ENCODE measurements around the gene CACNG7. TPM values are rescaled to one million over a fixed set of nuclear protein-coding genes. Genes with fewer than 3 reads are reported as not detected.

CACNG7 gene
- total and polyA plus RNA-seq, 10 of the 15 experiments (the other 5 are each of a cell fraction or from before 2014, with no cell fraction given): not detected

- ATAC-seq: no peak
- in situ Hi-C loops (cut with MboI): no loop called here
- intact Hi-C loops (cut with micrococcal nuclease; ENCODE audit: unreplicated experiment): no loop called here
- H3K79me2 ChIP-seq (ENCODE audit: control insufficient read depth, insufficient read depth, low read length): no peaks in the 10 kb centered on the region
- H4K20me1 ChIP-seq (ENCODE audit: control insufficient read depth, insufficient read depth): no peaks in the 10 kb centered on the region
- WGBS (ENCODE audit: insufficient coverage, insufficient replicate concordance, low lambda C conversion rate, missing lambda C conversion rate): 31% methylated on average over 4 of the region's 4 CpGs
- FAIRE-seq: no peak
- ChIA-PET RAD21 (ENCODE audit: unreplicated experiment) (no interaction called here), POLR2A (no interaction called here), CTCF (no interaction called here), SMC1A (ENCODE audit: uncharacterized antibody, unreplicated experiment) (no interaction called here)
- no TSS peak for BruUV-seq (replicated peaks)
- H3K4me3 ChIP-seq: no peak overlapping the region
- no peaks in the 10 kb centered on the region for H3K9me3 ChIP-seq (replicated peaks; ENCODE audit: control insufficient read depth, insufficient read depth, low read length)
- TF ChIP-seq MEF2A (IDR thresholded peaks at IDR 0.05; ENCODE audit: insufficient read depth, low read depth, low read length): no peak
- peak; percentile 85 for TF ChIP-seq REST (IDR thresholded peaks at IDR 0.05; ENCODE audit: low read depth, low read length)
- H3K4me1 ChIP-seq (ENCODE audit: control insufficient read depth, insufficient read depth, low read length): no peaks in the 10 kb centered on the region
- H2AFZ ChIP-seq (ENCODE audit: control insufficient read depth, low read depth, low read length): no peak overlapping the region
- no peak overlapping the region for H3K4me2 ChIP-seq (ENCODE audit: control insufficient read depth, insufficient read depth)
- no peak overlapping the region for H3K27ac ChIP-seq (ENCODE audit: control insufficient read depth, insufficient read depth)
- H3K27me3 ChIP-seq (replicated peaks in 1 of 2; ENCODE audit: control insufficient read depth in 2 of 2, insufficient read depth in 2 of 2, low read length in 1 of 2): no peaks in the 10 kb centered on the region
- H3K9ac ChIP-seq (ENCODE audit: control insufficient read depth, insufficient read depth, low read length): no peak overlapping the region
- no peaks in the 10 kb centered on the region for H3K36me3 ChIP-seq (ENCODE audit: control insufficient read depth in 2 of 2, insufficient read depth in 2 of 2, low read length in 1 of 2)
- no peak for DNase-seq (ENCODE audit: low read depth, low spot score)
These were observed 5.9 kb upstream of the CACNG7 start for GRCh38 chr19:53903055-53903680.

DNA sequence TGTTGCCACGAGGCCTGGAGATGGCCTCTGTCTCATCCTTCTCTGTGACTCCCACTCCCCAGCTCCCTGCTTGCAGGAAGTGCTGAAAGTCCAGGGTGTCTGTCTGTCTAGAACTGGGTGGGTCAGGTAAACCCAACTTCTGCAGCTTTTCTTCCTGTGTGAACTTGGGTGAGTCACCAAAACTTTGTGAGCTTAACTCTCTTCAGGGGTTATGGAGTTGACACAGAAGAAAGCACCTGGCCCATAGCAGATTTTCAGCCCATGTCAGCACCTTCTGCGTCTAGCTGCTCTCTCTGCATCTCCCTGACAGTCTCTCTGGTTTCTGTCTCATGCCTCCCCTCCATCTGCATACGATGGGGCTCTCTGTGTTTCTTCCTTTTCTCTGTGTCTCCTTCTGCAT, 4.2 kb upstream of the CACNG7 start:
- SMC1A ChIA-PET (ENCODE audit: uncharacterized antibody, unreplicated experiment): no interaction called here
- 10% methylated on average over 3 of the region's 3 CpGs for WGBS (ENCODE audit: insufficient coverage, insufficient replicate concordance, low lambda C conversion rate, missing lambda C conversion rate)
- H3K4me3 ChIP-seq: no peak overlapping the region
- no peaks in the 10 kb centered on the region; the same call in 2 of the 3 replicates for H3K9me3 ChIP-seq (replicated peaks; ENCODE audit: control insufficient read depth, insufficient read depth, low read length)
- no peaks in the 10 kb centered on the region for H3K27me3 ChIP-seq (replicated peaks in 1 of 2; ENCODE audit: control insufficient read depth in 2 of 2, insufficient read depth in 2 of 2, low read length in 1 of 2)
- H3K4me1 ChIP-seq (ENCODE audit: control insufficient read depth, insufficient read depth, low read length): no peaks in the 10 kb centered on the region
- RAD21 ChIA-PET (ENCODE audit: unreplicated experiment): no interaction called here
- TF ChIP-seq EGR1 (IDR thresholded peaks at IDR 0.05; ENCODE audit: borderline replicate concordance in 1 of 2, low read depth in 2 of 2, low read length in 2 of 2) (no peak), SP1 (IDR thresholded peaks at IDR 0.05; ENCODE audit: low read depth, low read length) (no peak), POU2F2 (IDR thresholded peaks at IDR 0.05; ENCODE audit: borderline replicate concordance, low read depth, low read length) (no peak), ZNF207 (IDR thresholded peaks at IDR 0.05; ENCODE audit: borderline replicate concordance) (no peak), EP300 (IDR thresholded peaks at IDR 0.05; ENCODE audit: borderline replicate concordance in 1 of 2, control insufficient read depth in 1 of 2, low read depth in 2 of 2, low read length in 2 of 2) (no peak)
- FAIRE-seq (no peak), ATAC-seq (no peak), DNase-seq (ENCODE audit: low read depth, low spot score) (no peak)
- no TSS peak for BruUV-seq (replicated peaks)
- H2AFZ ChIP-seq (ENCODE audit: control insufficient read depth, low read depth, low read length): no peak overlapping the region
- CTCF ChIA-PET: no interaction called here
- intact Hi-C loops (cut with micrococcal nuclease; ENCODE audit: unreplicated experiment): no loop called here
- H4K20me1 ChIP-seq (ENCODE audit: control insufficient read depth, insufficient read depth): no peaks in the 10 kb centered on the region
- in situ Hi-C loops (cut with MboI): no loop called here
- H3K4me2 ChIP-seq (ENCODE audit: control insufficient read depth, insufficient read depth): no peak overlapping the region
- no peak overlapping the region for H3K27ac ChIP-seq (ENCODE audit: control insufficient read depth, insufficient read depth)
- POLR2A ChIA-PET: no interaction called here
- no peaks in the 10 kb centered on the region for H3K36me3 ChIP-seq (ENCODE audit: control insufficient read depth in 2 of 2, insufficient read depth in 2 of 2, low read length in 1 of 2)
- H3K9ac ChIP-seq (ENCODE audit: control insufficient read depth, insufficient read depth, low read length): no peak overlapping the region
- no peaks in the 10 kb centered on the region for H3K79me2 ChIP-seq (ENCODE audit: control insufficient read depth, insufficient read depth, low read length)

Data from GM12878 (cell line).